SK-N-MC (cell line): ENCODE results near the gene PCDHGA8.

Experiments used
- EZH2 ChIP-seq: fragments of 200-600 bp; sonication (generic); IDR thresholded peaks from one replicate; pipeline ENCODE4 v1.6.1; 2017; ENCODE audit warnings: antibody characterized with exemption
- POLR2AphosphoS5 ChIP-seq: IDR thresholded peaks from 2 replicates; pipeline ENCODE4 v1.6.1; 2012; ENCODE audit warnings: mild to moderate bottlenecking, low read depth, low read length, borderline replicate concordance

- TF ChIP-seq EZH2: no peak
- TF ChIP-seq POLR2AphosphoS5: no peak
These were observed 11.0 kb downstream of the PCDHGA8 start for GRCh38 chr5:141403387-141403786.
